8988T (cell line): ENCODE results near the gene CREB5.
"Not testable (repeated sequence)": the region's sequence is repeated elsewhere in the genome, so short reads cannot be mapped to it uniquely, and the experiment has no call there.

Source experiments
- DNase-seq: peaks from one replicate; pipeline ENCODE4 v3.0.0; 2011

Gene CREB5

DNA sequence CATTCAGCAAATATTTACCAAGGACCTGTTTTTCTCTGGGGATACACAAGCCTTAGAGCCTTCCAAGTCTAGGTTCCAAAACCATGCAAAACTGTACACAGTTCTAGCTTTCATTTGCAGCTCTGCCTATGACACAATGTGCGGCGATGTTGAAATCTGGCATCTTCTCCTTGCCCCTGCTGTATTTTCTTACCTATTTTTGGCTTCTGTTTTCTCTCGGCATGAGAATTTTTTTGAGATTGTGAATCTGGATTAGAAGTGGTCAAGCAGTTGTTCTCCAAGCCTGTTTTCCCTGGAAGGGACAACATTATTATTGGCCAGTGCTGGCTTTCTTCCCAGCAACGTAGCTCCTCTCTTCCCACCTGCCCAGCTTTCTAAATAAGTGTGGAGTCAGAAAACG, 176.3 kb downstream of the CREB5 start:
- DNase-seq: no peak

DNA sequence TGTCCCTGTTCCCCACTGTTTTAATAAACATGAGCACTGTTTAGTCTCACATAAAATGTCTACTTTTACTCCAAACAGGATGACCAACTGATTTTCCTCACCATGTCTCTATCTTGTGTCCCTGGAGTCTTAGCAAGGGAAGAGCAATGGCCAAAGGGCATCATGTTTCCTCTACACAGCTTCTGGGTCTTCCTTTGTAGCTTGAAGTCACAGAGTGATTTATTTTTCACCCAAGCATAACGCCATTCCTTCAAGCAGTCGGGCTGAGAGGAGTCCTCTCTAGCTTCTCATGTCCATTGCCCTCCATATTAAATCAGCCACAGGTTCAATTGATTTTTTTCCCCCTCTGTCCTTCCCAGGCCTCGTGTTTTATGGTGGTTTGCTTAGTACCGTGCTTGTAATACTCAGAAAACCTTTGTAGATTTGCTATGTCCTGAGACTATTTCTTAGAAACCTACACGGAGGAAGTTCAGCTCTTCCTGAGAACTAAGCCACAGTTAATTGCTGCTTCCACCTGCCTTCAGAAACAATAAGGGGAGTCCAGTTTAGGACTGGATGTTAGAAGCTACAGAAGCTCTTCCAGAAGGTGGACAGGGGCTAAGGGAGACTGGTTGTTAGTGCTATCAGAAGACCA, 178.8 kb downstream of the CREB5 start:
- no peak for DNase-seq

DNA sequence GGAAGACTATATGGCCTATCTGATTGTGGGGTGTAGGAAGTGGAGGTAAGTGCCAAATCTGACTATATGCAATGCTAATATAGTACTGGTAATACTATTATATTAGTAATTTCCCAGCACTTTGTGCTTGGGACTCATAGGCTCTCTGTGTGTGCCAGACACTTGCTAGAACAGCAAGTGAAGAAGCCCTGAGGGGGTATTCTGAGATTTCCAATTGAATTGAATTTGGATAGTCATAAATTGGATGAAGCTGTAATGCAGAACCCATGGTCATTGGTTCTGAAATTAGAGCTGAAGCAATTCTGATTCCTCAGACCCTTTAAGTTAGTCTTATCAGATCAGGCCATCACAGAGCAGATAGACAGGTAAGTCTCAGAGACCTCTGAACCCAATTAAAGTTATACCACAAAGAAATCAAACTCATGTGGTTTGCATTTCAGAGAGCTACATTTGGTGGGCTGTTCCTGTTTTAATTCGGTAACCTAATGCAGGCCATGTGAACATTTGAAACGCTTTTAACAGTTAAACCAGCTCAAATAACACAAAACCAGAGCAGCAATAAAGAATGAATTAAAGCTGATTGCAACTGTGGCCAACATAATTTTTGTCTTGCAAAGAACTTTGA, 179.5 kb downstream of the CREB5 start:
- no peak for DNase-seq

DNA sequence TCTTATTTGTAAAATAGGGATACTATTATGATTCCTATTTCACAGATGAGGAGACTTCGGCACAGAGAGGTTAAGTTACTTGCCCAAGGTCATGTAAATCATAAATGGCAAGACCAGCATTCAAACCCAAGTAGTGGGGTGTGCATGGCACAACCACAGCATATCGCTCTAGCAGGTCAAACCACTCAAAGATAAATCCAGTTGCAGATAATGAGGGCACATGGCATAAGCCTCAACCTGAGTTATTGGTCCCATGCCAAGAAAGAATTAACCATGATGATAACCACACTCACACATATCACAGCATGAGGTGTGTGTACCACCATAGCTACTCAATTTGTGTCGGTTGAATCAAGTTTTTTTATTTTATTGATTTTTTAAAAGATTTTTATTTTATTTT, 180.5 kb downstream of the CREB5 start:
- no peak for DNase-seq

DNA sequence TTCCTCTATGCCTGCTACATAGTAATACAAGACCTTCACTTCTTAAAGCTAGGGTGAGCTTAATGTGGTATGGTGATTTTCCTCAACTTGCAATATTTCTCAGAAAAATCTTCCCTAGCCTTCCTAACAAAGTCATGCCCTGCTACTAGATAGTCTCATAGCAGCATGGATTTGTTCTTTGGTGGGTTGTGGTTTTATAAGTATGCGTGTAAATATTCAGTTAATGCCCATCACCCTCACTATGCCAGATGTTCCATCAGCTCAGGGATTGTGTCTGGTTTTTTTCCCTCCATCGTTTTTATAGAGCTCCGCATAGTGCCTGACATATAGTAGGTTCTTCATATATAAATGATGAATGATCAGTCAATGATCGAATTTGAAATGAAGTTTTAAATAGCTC, 182.8 kb downstream of the CREB5 start:
- no peak for DNase-seq

DNA sequence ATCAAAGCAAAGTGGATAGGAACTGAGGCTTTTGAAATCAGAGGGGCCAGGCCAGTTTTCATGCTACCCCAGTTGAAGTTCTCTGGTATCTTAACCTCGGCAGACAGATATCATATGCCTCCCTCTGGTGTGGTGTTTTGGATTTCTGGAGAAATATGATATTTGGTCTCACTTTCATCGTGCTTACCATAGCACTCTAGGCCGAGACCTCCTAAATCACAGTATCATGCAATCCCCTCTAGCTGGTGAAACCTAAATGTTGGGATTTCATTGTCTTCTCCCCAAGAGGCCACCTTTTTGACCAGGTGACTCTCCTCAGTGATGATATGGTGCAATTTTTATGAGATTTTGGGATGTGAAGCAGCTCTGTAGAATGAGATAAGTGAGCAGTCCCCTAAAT, 183.5 kb downstream of the CREB5 start:
- no peak for DNase-seq

DNA sequence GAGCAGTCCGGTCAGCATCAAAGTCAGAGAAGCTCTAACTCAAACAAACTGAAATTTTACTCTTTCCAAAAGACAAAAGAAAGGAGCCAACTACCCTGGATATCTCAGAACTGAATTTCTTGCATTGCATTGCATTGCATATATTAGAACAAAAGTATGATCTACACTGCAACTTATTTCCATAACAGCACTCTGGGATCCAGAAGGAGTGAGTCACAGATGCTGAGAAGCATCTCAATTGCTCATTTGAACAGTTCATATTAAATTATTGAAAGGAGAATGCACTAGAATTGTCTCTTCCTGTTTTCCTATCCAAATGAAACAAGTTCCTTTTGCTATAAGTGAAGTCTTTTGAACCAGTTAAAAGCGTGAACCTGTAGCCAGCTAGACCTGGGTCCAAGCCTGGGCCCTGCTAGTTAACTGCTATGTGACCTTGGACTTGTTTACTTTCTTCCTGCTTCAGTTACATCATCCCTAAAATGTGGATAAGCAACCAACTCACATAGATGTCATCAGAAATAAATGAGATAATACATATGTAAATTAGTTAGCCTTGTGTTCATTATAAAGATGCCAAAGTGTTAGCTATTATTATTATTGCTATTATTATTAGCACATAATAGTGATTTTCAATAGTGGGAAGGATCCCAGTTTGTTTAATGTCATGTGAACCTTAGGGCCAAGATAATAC, 184.1 kb downstream of the CREB5 start:
- DNase-seq: no peak

DNA sequence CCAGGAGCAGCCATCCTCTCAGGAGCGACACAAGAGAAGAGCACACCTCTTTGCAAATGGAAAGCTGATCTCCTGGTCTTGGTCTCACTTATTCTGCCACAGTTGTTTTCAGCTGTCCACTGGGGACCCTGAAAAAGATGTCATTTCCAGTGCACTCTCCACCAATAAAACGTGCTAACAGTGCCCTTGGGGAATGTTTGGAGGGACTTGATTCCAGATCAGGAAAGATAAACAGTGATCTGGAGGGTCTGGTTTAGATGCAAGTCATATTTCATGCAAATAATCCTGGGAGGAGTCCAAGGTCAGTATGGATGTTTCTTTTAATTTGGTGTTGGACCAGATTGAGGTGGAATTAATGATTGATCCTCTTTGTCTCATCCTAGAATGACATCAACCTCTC, 185.0 kb downstream of the CREB5 start:
- DNase-seq: no peak

DNA sequence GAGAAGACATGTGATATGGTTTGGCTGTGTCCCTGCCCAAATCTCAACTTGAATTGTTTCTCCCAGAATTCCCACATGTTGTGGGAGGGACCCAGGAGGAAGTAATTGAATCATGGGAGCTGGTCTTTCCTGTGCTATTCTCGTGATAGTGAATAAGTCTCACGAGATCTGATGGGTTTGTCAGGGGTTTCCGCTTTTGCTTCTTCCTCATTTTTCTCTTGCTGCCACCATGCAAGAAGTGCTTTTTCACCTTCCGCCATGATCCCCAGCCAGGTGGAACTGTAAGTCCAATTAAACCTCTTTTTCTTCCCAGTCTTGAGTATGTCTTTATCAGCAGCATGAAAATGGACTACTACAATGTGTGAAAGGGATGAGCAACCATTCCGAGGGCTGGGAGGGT, 185.7 kb downstream of the CREB5 start:
- DNase-seq: not testable (repeated sequence)

DNA sequence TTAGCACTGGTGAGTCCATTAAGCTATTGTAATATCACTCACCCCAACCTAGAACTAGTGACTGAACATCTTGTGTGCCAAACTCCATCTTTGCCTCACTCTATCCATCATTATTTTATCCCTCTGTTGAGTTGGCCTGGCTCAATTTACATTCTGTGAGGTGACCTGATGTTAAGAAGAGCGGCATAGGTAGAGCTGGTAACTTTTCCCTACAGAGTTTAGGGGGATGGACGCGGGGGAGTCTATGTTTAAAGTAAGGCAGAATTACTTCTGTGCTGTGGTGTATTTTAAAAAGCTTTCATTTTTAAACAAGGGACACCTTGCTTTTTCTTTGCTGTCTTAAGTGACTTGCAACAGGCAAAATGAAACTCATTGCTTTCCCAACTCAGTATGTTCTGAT, 186.3 kb downstream of the CREB5 start:
- no peak for DNase-seq

DNA sequence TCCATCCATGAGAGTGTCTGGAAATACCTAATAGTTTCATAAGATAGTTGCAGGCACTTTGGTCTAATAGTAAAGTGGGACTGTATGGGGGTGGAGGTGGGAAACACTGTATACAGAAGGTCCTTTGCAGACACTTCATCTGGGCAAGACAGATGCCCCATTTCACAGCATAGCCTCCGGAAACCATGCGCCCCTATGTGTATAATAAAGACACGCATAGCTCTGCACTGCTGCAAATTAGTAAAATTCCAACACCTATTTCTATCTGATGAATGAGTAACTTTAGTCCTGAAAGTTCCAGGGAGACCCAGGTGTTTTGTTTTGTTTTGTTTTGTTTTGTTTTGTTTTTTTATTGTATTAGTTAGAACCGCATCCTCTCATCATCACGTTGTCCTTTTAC, 187.1 kb downstream of the CREB5 start:
- DNase-seq: no peak

DNA sequence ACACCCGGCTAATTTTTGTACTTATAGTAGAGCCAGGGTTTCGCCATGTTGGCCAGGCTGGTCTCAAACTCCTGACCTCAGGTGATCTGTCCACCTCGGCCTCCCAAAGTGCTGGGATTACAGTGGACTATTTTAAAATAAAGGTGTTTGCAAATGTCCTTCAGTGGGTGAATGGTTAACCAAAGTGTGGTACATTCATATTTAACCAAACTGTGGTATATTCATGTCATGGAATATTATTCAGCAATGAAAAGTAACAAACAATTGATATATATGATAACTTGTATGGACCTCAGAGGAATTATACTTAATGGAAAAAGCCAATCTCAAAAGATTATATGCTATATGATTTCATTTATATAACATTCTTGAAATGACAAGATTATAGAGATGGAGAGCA, 190.0 kb downstream of the CREB5 start:
- DNase-seq: no peak

DNA sequence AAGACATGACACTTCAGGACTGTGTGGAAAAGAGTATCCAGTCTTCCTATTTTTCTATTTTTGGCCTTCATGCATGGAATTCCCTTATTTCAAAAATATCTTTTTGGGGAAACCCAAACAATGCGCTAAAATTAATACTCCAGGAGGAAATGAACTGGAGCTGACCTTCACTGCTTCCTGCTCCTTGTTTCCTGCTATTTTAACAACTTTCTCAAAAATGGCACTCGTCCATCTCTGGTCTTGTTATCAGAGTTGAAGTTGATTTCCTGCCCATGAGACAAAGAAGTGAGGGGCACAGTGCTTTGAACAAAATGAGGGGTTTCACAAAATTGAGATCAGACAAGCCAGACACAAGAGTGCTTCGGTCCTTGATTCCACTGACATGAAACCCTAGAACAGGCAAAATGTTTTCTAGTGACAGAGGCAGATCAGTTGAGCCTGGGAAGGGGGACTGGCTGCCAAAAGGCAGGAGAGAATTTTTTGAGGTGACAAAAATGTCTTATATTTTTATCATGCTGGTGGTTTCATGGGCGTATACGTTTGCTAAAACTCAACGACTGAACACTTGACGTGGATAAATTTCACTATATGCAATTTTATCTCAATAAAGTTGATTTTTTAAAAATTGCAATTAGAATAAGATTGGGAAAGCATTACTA, 193.2 kb downstream of the CREB5 start:
- no peak for DNase-seq

DNA sequence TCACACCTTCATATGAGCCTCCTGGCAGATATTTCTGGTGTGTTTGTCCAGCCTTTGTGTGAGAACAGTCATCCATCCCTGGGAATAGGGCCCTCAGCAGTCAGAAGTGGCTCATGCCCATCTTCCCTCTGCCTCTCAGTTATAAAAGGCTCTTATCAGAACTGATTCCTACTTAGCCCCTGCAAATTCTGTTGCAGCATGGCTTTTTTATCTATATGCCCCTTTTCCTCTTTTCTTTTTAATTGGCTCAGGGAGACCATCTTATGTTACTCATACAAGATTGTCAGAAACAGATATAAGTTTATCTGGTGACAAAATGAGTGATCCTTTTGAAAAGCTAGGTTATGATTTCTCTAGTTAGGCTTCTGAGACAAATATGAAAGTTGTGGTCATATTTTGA, 194.1 kb downstream of the CREB5 start:
- no peak for DNase-seq

DNA sequence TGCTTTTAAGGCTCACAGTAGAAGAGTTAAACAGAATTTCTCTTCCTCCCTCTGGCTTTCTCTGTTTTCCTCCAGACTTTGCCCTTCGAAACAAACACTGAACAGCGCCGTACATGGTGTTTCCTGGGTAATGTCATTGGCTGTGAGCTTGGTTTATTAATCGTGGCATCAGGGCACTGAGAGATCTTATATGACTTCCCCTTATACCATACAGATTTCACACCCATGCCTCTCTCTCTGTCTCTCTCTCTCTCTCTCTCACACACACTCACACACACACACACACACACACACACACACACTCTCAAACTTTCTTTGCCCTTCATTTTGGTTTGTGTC, 195.5 kb downstream of the CREB5 start:
- DNase-seq: no peak

DNA sequence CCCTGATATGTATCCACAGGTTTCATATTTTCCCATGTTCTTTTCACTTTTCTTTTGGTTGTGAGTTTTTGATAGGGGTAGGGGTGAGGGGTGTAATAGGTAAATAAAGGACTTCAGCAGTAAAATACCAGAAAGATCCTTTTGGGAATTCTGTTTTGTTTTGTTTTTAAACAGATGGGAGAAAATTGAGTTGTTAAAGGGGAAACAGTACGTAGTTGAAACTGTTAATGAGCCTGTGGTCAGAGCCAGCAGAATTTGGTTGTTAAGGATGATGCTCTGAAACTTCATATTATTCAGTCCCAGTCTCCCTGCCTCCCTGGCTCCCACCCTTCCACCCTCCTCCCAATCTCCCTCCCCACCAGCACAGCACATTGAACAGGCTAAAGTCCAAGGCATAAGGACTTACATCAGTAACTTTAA, 195.9 kb downstream of the CREB5 start:
- DNase-seq: no peak

DNA sequence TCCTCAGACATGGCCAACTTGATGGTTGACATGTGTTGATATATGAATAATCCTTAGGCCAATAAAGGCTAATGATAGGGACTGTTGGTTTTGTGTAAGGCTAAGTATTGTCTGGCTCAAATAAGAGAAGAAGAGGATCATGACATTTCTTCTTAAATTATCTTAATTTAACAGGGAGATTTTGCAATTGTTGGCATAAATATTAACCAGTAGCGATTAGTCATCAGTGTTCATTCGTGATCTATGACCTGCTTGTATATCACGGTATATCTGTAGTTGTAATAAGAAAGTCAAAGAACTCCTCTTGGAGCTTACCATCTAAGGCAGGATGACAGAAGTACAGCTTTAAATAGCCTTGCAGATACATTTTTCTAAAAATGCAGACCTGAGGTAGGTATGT, 196.4 kb downstream of the CREB5 start:
- DNase-seq: no peak

DNA sequence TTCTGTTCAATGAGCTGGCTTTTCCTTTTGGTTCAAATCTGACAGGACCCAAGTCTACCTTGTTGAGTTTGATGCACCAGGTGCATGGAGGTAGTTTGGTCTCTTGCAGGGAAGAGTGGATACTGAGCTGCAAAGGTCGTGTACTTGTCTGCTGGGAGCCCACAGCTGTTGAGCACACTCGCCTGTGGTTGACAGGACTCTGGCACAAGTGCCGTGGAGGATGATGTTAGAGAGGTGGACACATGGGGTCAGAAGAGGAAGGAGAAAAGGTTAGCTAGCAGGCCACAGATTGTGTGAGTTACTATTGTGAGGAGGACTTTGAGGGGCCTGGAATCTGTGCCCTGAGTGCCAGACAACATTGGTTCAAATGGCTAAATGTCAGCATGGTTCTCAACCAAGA, 197.3 kb downstream of the CREB5 start:
- DNase-seq: no peak

DNA sequence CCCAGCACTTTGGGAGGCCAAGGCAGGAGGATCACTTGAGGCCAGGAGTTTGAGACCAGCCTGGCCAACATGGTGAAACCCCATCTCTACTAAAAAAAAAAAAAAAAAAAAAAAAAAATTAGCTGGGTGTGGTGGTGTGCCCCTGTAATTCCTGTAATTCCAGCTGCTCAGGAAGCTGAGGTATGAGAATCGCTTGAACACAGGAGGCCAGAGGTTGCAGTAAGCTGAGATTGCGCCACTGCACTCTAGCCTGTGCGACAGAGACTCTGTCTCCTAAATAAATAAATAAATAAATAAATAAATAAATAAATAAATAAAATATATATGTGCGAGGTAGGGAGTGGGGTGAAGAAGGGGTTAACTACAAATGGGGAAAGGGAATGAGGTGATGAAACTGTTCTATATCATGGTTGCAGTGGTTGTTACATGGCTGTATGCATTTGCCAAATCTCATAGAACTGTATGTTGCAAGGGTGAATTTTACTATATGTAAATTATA, 199.1 kb downstream of the CREB5 start:
- not testable (repeated sequence) for DNase-seq

DNA sequence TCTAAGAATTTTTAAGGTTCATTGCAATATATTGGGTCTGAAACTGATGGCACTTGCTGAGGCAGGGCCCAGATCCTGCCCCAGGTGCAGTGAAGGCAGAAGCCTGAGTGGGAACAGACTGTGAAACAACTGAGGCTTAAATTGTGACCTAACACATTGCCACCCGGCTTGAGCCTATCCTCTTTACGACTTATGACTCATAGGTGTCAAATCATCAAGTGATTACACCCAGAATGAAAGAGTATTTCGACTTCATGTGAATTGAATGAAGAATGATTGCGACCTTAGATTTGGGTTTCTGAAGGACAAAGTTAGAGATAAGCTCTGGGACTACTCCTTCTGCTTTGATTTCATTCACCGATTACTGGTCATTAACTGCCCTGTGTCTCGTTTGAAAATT, 200.9 kb downstream of the CREB5 start:
- no peak for DNase-seq

DNA sequence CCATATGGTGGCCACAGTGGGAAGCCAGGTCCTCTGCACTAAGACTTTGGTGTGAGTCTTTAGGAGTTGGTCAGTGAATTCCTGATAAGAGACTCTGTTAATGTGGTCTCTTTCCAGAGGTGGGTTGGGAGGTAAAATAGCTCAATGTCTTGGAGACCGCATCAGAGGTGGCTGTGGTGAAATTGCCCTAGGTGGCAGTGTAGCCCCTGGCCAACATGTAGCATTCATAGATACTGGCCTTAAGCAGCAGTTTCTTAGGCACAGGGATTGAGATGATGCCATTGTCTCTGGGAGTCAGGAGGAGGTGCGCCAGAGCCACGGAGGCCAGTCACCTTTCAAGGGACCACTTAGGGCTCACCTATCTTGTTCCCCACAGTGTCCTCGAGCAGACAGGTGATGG, 202.8 kb downstream of the CREB5 start:
- DNase-seq: no peak

DNA sequence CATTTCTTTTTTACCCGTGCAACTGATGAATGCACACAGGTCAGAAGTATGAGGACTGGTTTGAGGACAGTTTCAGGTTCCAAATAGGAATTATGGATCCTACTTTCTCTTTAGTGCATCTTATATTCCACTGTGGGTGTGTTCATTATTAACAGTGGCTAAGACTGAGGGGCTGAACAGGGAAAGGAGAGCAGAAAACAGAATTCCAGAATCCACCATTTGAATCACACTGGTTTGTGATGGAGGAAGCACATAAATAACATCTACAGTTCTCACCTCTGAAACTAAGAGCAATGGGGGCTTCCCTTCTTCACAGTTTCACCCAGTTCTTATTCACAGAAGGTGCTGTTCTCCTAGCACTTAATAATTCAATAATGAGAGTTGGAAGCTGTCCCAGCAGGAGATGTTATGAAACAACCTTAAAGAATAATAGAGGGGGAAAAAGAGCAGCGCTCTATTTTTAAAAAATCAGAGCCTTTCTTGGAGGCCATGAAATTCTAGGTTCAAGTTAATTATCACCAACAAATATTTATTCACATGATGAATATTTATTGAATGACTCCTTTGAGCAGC, 205.1 kb downstream of the CREB5 start:
- no peak for DNase-seq

DNA sequence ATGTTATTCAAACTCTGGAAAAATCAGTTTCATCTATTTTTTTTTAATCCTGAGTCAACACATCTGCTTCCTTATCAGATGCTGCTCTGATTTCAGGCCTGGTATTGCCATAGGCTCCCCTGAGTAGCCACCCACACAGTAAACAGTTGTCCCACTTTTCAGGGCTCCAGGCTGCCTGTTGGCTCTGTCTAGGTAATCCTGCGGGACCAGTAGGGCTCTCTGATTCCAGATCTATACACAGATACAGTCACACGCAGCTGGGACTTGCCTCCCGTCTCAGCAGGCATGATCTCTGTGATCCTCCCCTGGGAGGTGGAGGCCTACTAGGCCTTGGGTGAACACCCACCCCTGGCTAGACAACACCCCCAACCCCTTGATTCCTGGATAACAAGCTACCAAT, 206.1 kb downstream of the CREB5 start:
- no peak for DNase-seq

DNA sequence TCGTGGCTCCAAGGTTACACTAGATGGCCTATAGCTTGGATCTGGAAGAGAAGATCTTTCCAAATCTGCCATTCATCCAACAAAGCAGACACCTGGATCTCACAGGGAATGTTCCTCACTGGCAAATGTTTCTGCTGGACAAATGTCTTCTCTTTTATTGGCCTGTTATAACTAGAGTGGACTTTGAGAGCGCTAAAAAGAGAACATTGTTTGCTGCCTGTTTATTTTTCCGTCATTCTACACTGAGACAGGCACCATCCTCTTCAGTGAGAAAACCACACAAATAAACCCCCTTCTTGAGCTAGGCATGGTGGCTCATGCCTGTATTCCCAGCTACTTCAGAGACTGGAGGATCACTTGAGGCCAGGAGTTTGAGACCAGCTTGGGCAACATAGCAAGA, 206.9 kb downstream of the CREB5 start:
- DNase-seq: no peak
